Glomerular endothelial cell (primary cell): Measurements from ENCODE around the gene ZFYVE1. TPM values are rescaled to one million over a fixed set of nuclear protein-coding genes. Genes with fewer than 3 reads are reported as not detected.

Source experiments
- DNase-seq: peaks from one replicate; pipeline ENCODE4 v3.0.0-alpha.2; 2011; ENCODE audit warnings: low read depth, low spot score; ENCODE audit errors: extremely low read depth
- total RNA-seq: library from RNA; depleted of rRNA; stranded (reverse); fragments of >200 nt; gene quantifications from 2 replicates; pipeline ENCODE4 v1.2.3, GENCODE V29; 2015

The ZFYVE1 gene
- total RNA-seq, 1 donor from 2014 or later, result 34.6 TPM

- no peak for DNase-seq
Measured at GRCh38 chr14:72925815-72926291, 101.1 kb downstream of the ZFYVE1 start.

GRCh38 chr14:72925171-72925759 is 101.6 kb downstream of the ZFYVE1 start:
- no peak for DNase-seq

GRCh38 chr14:72924337-72924736 is 102.6 kb downstream of the ZFYVE1 start:
- no peak for DNase-seq

GRCh38 chr14:72921396-72921795 is 105.5 kb downstream of the ZFYVE1 start:
- no peak for DNase-seq

- DNase-seq, result no peak
Measured at GRCh38 chr14:72920008-72920407, 106.9 kb downstream of the ZFYVE1 start.

Other genes starting within 250 kb of the ZFYVE1 start
- gene DPF3, start 133.0 kb downstream of the ZFYVE1 start, total RNA-seq, result 6.2 TPM in 2 replicates
- gene DCAF4, start 100.6 kb downstream of the ZFYVE1 start, total RNA-seq, result 31.5 and 44.3 TPM in 2 replicates
- 27.5 and 41.2 TPM in 2 replicates for gene RBM25, start 31.4 kb upstream of the ZFYVE1 start, total RNA-seq
- 43.0 and 51.5 TPM in 2 replicates for gene PSEN1, start 109.4 kb upstream of the ZFYVE1 start, total RNA-seq
- gene PAPLN, start 210.4 kb upstream of the ZFYVE1 start, total RNA-seq, result 17.1 and 58.0 TPM in 2 replicates